ENCODE measurements around the gene PLXNA1.

PLXNA1 gene

GRCh38 chr3:127018306-127018828, 35.5 kb downstream of the PLXNA1 start:
- no peak overlapping the region for H3K4me3 ChIP-seq (ENCODE audit: control insufficient read depth in 1 of 7, extremely low read depth in 1 of 7, insufficient read depth in 4 of 7, low read depth in 2 of 7, low read length in 6 of 7)
- DNase-seq = no peak
- H3K36me3 ChIP-seq (ENCODE audit: control insufficient read depth in 4 of 4, insufficient read depth in 4 of 4, low read length in 3 of 4) = no peaks in the 10 kb centered on the region
- WGBS (ENCODE audit: insufficient coverage) = 97% methylated on average over 20 of the region's 20 CpGs
- H3K9me3 ChIP-seq (ENCODE audit: control extremely low read depth in 1 of 5, control insufficient read depth in 4 of 5, insufficient read depth in 2 of 5, low read depth in 1 of 5, low read length in 4 of 5) = no peaks in the 10 kb centered on the region
- CTCF ChIA-PET = no interaction called here
- H3K27ac ChIP-seq (ENCODE audit: insufficient read depth in 1 of 2, low read depth in 1 of 2, low read length in 2 of 2, poor library complexity in 1 of 2, severe bottlenecking in 2 of 2) = no peak overlapping the region
- POLR2A ChIA-PET = interaction anchor here (0.8 kb wide), 1 partner anchor 27 kb away, joined by 3 read pairs; no protein-coding TSS in a partner anchor
- H3K4me1 ChIP-seq (ENCODE audit: control extremely low read depth in 1 of 4, control insufficient read depth in 4 of 4, insufficient read depth in 4 of 4, low read length in 3 of 4) = peaks cover 0 to 10% (median 7%) of the 10 kb centered on the region in 4 experiments
- H3K27me3 ChIP-seq (replicated peaks in 2 of 5; ENCODE audit: control insufficient read depth in 4 of 5, insufficient read depth in 5 of 5, low read length in 4 of 5) = no peaks in the 10 kb centered on the region

- Histone ChIP-seq H3K36me3 (ENCODE audit: control insufficient read depth in 4 of 4, insufficient read depth in 4 of 4, low read length in 3 of 4) (no peaks in the 10 kb centered on the region), H3K27ac (ENCODE audit: insufficient read depth in 1 of 2, low read depth in 1 of 2, low read length in 2 of 2, poor library complexity in 1 of 2, severe bottlenecking in 2 of 2) (no peak overlapping the region), H3K27me3 (replicated peaks in 2 of 5; ENCODE audit: control insufficient read depth in 4 of 5, insufficient read depth in 5 of 5, low read length in 4 of 5) (no peaks in the 10 kb centered on the region), H3K4me3 (ENCODE audit: control insufficient read depth in 1 of 7, extremely low read depth in 1 of 7, insufficient read depth in 4 of 7, low read depth in 2 of 7, low read length in 6 of 7) (no peak overlapping the region), H3K9me3 (ENCODE audit: control extremely low read depth in 1 of 5, control insufficient read depth in 4 of 5, insufficient read depth in 2 of 5, low read depth in 1 of 5, low read length in 4 of 5) (no peaks in the 10 kb centered on the region), H3K4me1 (ENCODE audit: control extremely low read depth in 1 of 4, control insufficient read depth in 4 of 4, insufficient read depth in 4 of 4, low read length in 3 of 4) (peaks cover 0 to 3% (median 0%) of the 10 kb centered on the region in 4 experiments)
- DNase-seq = no peak
- CTCF ChIA-PET = interaction anchor here (0.6 kb wide), 1 partner anchor 85 kb away, joined by 3 read pairs; no protein-coding TSS in a partner anchor
- WGBS (ENCODE audit: insufficient coverage) = 94% methylated on average over 3 of the region's 8 CpGs
- POLR2A ChIA-PET = no interaction called here
These were observed 36.5 kb downstream of the PLXNA1 start for GRCh38 chr3:127019449-127019848.

GRCh38 chr3:127020543-127020942, 37.6 kb downstream of the PLXNA1 start:
- no peak overlapping the region for H3K27ac ChIP-seq (ENCODE audit: insufficient read depth in 1 of 2, low read depth in 1 of 2, low read length in 2 of 2, poor library complexity in 1 of 2, severe bottlenecking in 2 of 2)
- H3K9me3 ChIP-seq (ENCODE audit: control extremely low read depth in 1 of 5, control insufficient read depth in 4 of 5, insufficient read depth in 2 of 5, low read depth in 1 of 5, low read length in 4 of 5) = no peaks in the 10 kb centered on the region
- H3K4me1 ChIP-seq (ENCODE audit: control extremely low read depth in 1 of 4, control insufficient read depth in 4 of 4, insufficient read depth in 4 of 4, low read length in 3 of 4) = peaks cover 0 to 2% (median under 1%) of the 10 kb centered on the region in 4 experiments
- no peak for DNase-seq
- H3K27me3 ChIP-seq (replicated peaks in 2 of 5; ENCODE audit: control insufficient read depth in 4 of 5, insufficient read depth in 5 of 5, low read length in 4 of 5) = no peaks in the 10 kb centered on the region
- CTCF ChIA-PET = no interaction called here
- no peak overlapping the region for H3K4me3 ChIP-seq (ENCODE audit: control insufficient read depth in 1 of 7, extremely low read depth in 1 of 7, insufficient read depth in 4 of 7, low read depth in 2 of 7, low read length in 6 of 7)
- 99% methylated on average over 11 of the region's 13 CpGs for WGBS (ENCODE audit: insufficient coverage)
- no peaks in the 10 kb centered on the region for H3K36me3 ChIP-seq (ENCODE audit: control insufficient read depth in 4 of 4, insufficient read depth in 4 of 4, low read length in 3 of 4)
- POLR2A ChIA-PET = no interaction called here

- no peak overlapping the region for H3K4me3 ChIP-seq (ENCODE audit: control insufficient read depth in 1 of 7, extremely low read depth in 1 of 7, insufficient read depth in 4 of 7, low read depth in 2 of 7, low read length in 6 of 7)
- ChIA-PET CTCF (no interaction called here), POLR2A (no interaction called here)
- no peaks in the 10 kb centered on the region for H3K27me3 ChIP-seq (replicated peaks in 2 of 5; ENCODE audit: control insufficient read depth in 4 of 5, insufficient read depth in 5 of 5, low read length in 4 of 5)
- no peaks in the 10 kb centered on the region for H3K9me3 ChIP-seq (ENCODE audit: control extremely low read depth in 1 of 5, control insufficient read depth in 4 of 5, insufficient read depth in 2 of 5, low read depth in 1 of 5, low read length in 4 of 5)
- 100% methylated on average over 2 of the region's 7 CpGs for WGBS (ENCODE audit: insufficient coverage)
- no peak overlapping the region for H3K27ac ChIP-seq (ENCODE audit: insufficient read depth in 1 of 2, low read depth in 1 of 2, low read length in 2 of 2, poor library complexity in 1 of 2, severe bottlenecking in 2 of 2)
- no peaks in the 10 kb centered on the region for H3K36me3 ChIP-seq (ENCODE audit: control insufficient read depth in 4 of 4, insufficient read depth in 4 of 4, low read length in 3 of 4)
- peaks cover 0 to 6% (median 3%) of the 10 kb centered on the region in 4 experiments for H3K4me1 ChIP-seq (ENCODE audit: control extremely low read depth in 1 of 4, control insufficient read depth in 4 of 4, insufficient read depth in 4 of 4, low read length in 3 of 4)
- no peak for DNase-seq
These were observed 39.9 kb downstream of the PLXNA1 start for GRCh38 chr3:127022849-127023248.

- H3K27ac ChIP-seq (ENCODE audit: insufficient read depth in 1 of 2, low read depth in 1 of 2, low read length in 2 of 2, poor library complexity in 1 of 2, severe bottlenecking in 2 of 2) = no peak overlapping the region
- POLR2A ChIA-PET = no interaction called here
- peaks cover 0 to 6% (median 3%) of the 10 kb centered on the region in 4 experiments for H3K4me1 ChIP-seq (ENCODE audit: control extremely low read depth in 1 of 4, control insufficient read depth in 4 of 4, insufficient read depth in 4 of 4, low read length in 3 of 4)
- DNase-seq = peak in 2 of 3 donors; percentile 31 to 46
- H3K4me3 ChIP-seq (ENCODE audit: control insufficient read depth in 1 of 7, extremely low read depth in 1 of 7, insufficient read depth in 4 of 7, low read depth in 2 of 7, low read length in 6 of 7) = no peak overlapping the region
- H3K9me3 ChIP-seq (ENCODE audit: control extremely low read depth in 1 of 5, control insufficient read depth in 4 of 5, insufficient read depth in 2 of 5, low read depth in 1 of 5, low read length in 4 of 5) = no peaks in the 10 kb centered on the region
- H3K36me3 ChIP-seq (ENCODE audit: control insufficient read depth in 4 of 4, insufficient read depth in 4 of 4, low read length in 3 of 4) = no peaks in the 10 kb centered on the region
- WGBS (ENCODE audit: insufficient coverage) = 0% methylated on average over 2 of the region's 3 CpGs
- CTCF ChIA-PET = no interaction called here
- H3K27me3 ChIP-seq (replicated peaks in 2 of 5; ENCODE audit: control insufficient read depth in 4 of 5, insufficient read depth in 5 of 5, low read length in 4 of 5) = peaks cover 0 to 3% (median 0%) of the 10 kb centered on the region in 5 experiments
These were observed 42.5 kb downstream of the PLXNA1 start for GRCh38 chr3:127025456-127025855.

- peaks cover 0 to 6% (median 3%) of the 10 kb centered on the region in 4 experiments for H3K4me1 ChIP-seq (ENCODE audit: control extremely low read depth in 1 of 4, control insufficient read depth in 4 of 4, insufficient read depth in 4 of 4, low read length in 3 of 4)
- peaks cover 0 to 3% (median 0%) of the 10 kb centered on the region in 5 experiments for H3K27me3 ChIP-seq (replicated peaks in 2 of 5; ENCODE audit: control insufficient read depth in 4 of 5, insufficient read depth in 5 of 5, low read length in 4 of 5)
- DNase-seq = no peak
- H3K4me3 ChIP-seq (ENCODE audit: control insufficient read depth in 1 of 7, extremely low read depth in 1 of 7, insufficient read depth in 4 of 7, low read depth in 2 of 7, low read length in 6 of 7) = no peak overlapping the region
- no peak overlapping the region for H3K27ac ChIP-seq (ENCODE audit: insufficient read depth in 1 of 2, low read depth in 1 of 2, low read length in 2 of 2, poor library complexity in 1 of 2, severe bottlenecking in 2 of 2)
- ChIA-PET CTCF (no interaction called here), POLR2A (no interaction called here)
- H3K9me3 ChIP-seq (ENCODE audit: control extremely low read depth in 1 of 5, control insufficient read depth in 4 of 5, insufficient read depth in 2 of 5, low read depth in 1 of 5, low read length in 4 of 5) = no peaks in the 10 kb centered on the region
- 90% methylated on average over 5 of the region's 5 CpGs for WGBS (ENCODE audit: insufficient coverage)
- no peaks in the 10 kb centered on the region for H3K36me3 ChIP-seq (ENCODE audit: control insufficient read depth in 4 of 4, insufficient read depth in 4 of 4, low read length in 3 of 4)
These were observed 43.1 kb downstream of the PLXNA1 start for GRCh38 chr3:127026036-127026435.

GRCh38 chr3:127026661-127027060, 43.7 kb downstream of the PLXNA1 start:
- WGBS (ENCODE audit: insufficient coverage) = 97% methylated on average over 6 of the region's 7 CpGs
- ChIA-PET POLR2A (no interaction called here), CTCF (no interaction called here)
- Histone ChIP-seq H3K9me3 (ENCODE audit: control extremely low read depth in 1 of 5, control insufficient read depth in 4 of 5, insufficient read depth in 2 of 5, low read depth in 1 of 5, low read length in 4 of 5) (no peaks in the 10 kb centered on the region), H3K27ac (ENCODE audit: insufficient read depth in 1 of 2, low read depth in 1 of 2, low read length in 2 of 2, poor library complexity in 1 of 2, severe bottlenecking in 2 of 2) (no peak overlapping the region), H3K36me3 (ENCODE audit: control insufficient read depth in 4 of 4, insufficient read depth in 4 of 4, low read length in 3 of 4) (no peaks in the 10 kb centered on the region), H3K4me1 (ENCODE audit: control extremely low read depth in 1 of 4, control insufficient read depth in 4 of 4, insufficient read depth in 4 of 4, low read length in 3 of 4) (peaks cover 0 to 6% (median 4%) of the 10 kb centered on the region in 4 experiments), H3K27me3 (replicated peaks in 2 of 5; ENCODE audit: control insufficient read depth in 4 of 5, insufficient read depth in 5 of 5, low read length in 4 of 5) (peaks cover 0 to 3% (median 0%) of the 10 kb centered on the region in 5 experiments), H3K4me3 (ENCODE audit: control insufficient read depth in 1 of 7, extremely low read depth in 1 of 7, insufficient read depth in 4 of 7, low read depth in 2 of 7, low read length in 6 of 7) (no peak overlapping the region)
- no peak for DNase-seq
